Ovary (tissue), 9 donors: Measurements from ENCODE around the gene APOE. TPM values are rescaled to one million over a fixed set of nuclear protein-coding genes. Genes with fewer than 3 reads are reported as not detected.

Experiments
- DNase-seq, 5 donors: peaks; one replicate each; pipeline ENCODE4 v3.0.0-alpha.2; 2019 to 2020
- H3K27ac ChIP-seq, 2 donors: fragments of 200-600 bp; one replicate each; pipeline versions ENCODE4 v1.5.1 to v1.8.0; 2019 to 2022
- H3K27me3 ChIP-seq: fragments of 200-600 bp; one replicate; pipeline ENCODE4 v1.8.0; 2022
- H3K36me3 ChIP-seq: fragments of 200-600 bp; sonication (generic); one replicate; pipeline ENCODE4 v1.5.1; 2019
- H3K4me1 ChIP-seq: one replicate; pipeline ENCODE4 v1.8.1; 2013; ENCODE audit warnings: mild to moderate bottlenecking, moderate library complexity; ENCODE audit not compliant: insufficient read depth
- H3K4me3 ChIP-seq: fragments of 200-600 bp; sonication (generic); one replicate; pipeline ENCODE4 v1.5.1; 2017
- H3K9me3 ChIP-seq, 2 donors: fragments of 200-600 bp in 1 of 2; sonication (generic) in 1 of 2; one replicate each; pipeline versions ENCODE4 v1.5.1 to v1.8.1; 2013 to 2019; ENCODE audit warnings: mild to moderate bottlenecking in 1 of 2, moderate library complexity in 1 of 2
- CTCF ChIP-seq, 3 donors: fragments of 450-650 bp in 2 of 3; fragments of 200-600 bp in 1 of 3; IDR thresholded peaks; one replicate each; pipeline versions ENCODE4 v1.5.1 to v1.8.0; 2016 to 2022; ENCODE audit warnings: antibody characterized with exemption in 3 of 3, mild to moderate bottlenecking in 1 of 3
- EP300 ChIP-seq: sonication (generic); formaldehyde crosslinking; IDR thresholded peaks from one replicate; pipeline ENCODE4 v1.6.1; 2017; ENCODE audit warnings: antibody characterized with exemption
- POLR2A ChIP-seq: fragments of 450-650 bp; IDR thresholded peaks from one replicate; pipeline ENCODE4 v1.6.1; 2017; ENCODE audit warnings: antibody characterized with exemption, mild to moderate bottlenecking, moderate library complexity
- WGBS, 3 donors: extraction: QIAGEN DNeasy Blood & Tissue Kit in 1 of 3; methylation state at CpG; one replicate each; pipeline versions ENCODE4 v1.1.5 to v1.1.7; 2013 to 2017; 5-methylcytosine and 5-hydroxymethylcytosine counted together
- intact Hi-C, 4 donors: fragments of 100-400 bp; cut with DNase I; formaldehyde crosslinking; loops; one replicate each; pipeline versions ENCODE4 v1.11.0 to v1.15.1; 2022 to 2023
- polyA plus RNA-seq, 2 donors: library from polyadenylated mRNA; stranded (reverse); fragments of 200-250 nt in 1 of 2; fragments of 350-450 nt in 1 of 2; fragmentation: Illumina TruSeq in 1 of 2; extraction: RNeasy Lipid Tissue Mini Kit (QIAGEN cat#74804) in 1 of 2; gene quantifications; one replicate each; pipeline ENCODE4 v1.2.3, GENCODE V29; 2013 to 2014
- total RNA-seq, 7 donors: library from RNA; depleted of rRNA in 2 of 7; stranded (reverse); fragments of >200 nt in 2 of 7; fragmentation: NEBNext Ultra II Directional in 3 of 7; extraction: Animal tissue kit (Norgen Biotek cat#: 25700) in 3 of 7; gene quantifications; one replicate each; pipeline versions ENCODE4 v1.1.0 to v1.2.4, GENCODE V29; 2016 to 2023
- donor health status: DM: no; HTN: no; CAD: no; lungs with moderate emphysema.
- donor health status: DM: no; HTN: no; CAD: no.
- donor health status: Bipolar disorder and iron deficiency.
- donor health status: DM: yes; HTN: yes; CAD: no.
- donor health status: DM: no; HTN: no; CAD: no.
- donor health status: DM: yes; HTN: yes; CAD: no.

APOE gene
- total and polyA plus RNA-seq, 9 donors, result 124 to 934 (median 455) TPM

DNA sequence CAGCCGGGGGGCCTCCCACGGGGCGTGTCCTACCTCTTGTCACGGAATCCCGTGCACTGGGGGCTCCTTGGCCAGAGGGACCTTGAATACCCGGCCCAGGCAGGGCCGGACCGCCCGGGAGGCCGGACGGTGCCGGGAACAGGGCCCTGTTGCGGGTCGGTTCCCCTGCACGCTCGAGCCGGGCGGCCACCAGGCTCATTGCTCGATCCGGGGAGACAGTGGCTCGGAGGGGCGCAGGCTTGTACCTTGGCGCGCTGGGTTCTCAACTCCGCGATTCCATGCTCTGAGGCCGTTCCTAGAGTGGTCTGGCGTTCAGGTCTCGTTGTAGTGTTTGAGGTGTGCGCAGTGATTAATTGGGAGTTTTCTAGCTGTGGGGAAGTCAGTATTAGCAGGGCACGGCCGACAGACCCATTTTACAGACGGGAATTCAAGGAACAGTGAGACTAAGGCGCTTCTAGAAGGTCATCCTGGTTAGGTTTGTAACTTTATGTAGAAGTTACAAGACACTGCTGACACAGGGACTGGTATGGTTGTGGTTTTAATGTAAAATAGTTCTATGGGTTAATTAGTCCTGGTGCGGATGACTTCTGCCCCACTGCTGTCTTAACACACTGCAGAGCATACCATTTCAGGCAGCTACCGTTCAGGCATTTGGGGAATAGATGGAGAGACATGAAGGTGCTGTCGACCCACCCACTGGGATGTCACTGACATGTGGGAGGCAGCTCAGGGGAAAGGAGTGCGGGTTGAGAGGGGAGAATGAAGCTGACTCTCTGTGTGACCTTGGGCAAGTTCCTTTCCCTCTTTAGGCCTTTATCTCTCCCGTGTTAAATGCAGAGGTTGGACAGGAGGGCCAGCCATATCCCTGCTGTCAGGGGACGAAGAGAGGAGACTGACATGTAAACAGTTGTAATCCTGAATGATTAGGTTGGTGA, 50.2 kb downstream of the APOE start:
- peak overlapping the region; percentile 52 to 81 for H3K27ac ChIP-seq
- no peaks in the 10 kb centered on the region for H3K36me3 ChIP-seq
- 1 to 3% (median 2%) methylated on average over 26 to 40 of the region's 40 CpGs for WGBS, 3 donors
- TF ChIP-seq EP300 (no peak), CTCF (IDR thresholded peaks at IDR 0.05) (no peak), POLR2A (no peak)
- intact Hi-C loops, result no loop called here
- H3K9me3 ChIP-seq, result no peaks in the 10 kb centered on the region
- peak overlapping the region; percentile 65 for H3K4me3 ChIP-seq
- peaks cover 13% of the 10 kb centered on the region for H3K4me1 ChIP-seq
- no peak for DNase-seq
- no peaks in the 10 kb centered on the region for H3K27me3 ChIP-seq

DNA sequence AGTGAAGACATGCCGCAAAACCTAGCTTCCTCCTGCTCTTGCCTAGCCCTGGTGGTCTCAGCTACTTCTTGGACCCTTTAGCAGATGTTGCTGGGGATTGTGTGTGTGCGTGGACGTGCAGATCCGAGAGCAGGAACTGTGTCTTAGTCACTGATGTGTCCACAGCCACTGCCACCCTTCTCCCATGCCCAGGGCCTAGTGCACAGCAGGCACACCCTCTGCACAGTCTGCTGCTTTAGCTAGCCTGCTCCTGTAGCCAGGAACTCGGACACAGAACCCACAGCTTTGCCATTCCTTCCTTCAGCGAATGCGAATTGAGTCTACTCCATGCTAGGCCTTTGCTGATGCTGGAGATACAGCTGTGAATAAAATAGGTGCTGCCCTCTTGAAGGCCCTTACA, 51.9 kb downstream of the APOE start:
- Histone ChIP-seq H3K4me3 (no peak overlapping the region), H3K36me3 (no peaks in the 10 kb centered on the region), H3K9me3 (no peaks in the 10 kb centered on the region), H3K27me3 (no peaks in the 10 kb centered on the region), H3K27ac (no peak overlapping the region), H3K4me1 (peaks cover 11% of the 10 kb centered on the region)
- DNase-seq, result no peak
- TF ChIP-seq POLR2A (no peak), CTCF (IDR thresholded peaks at IDR 0.05) (no peak), EP300 (no peak)
- 67 to 72% (median 68%) methylated on average over 7 of the region's 7 CpGs for WGBS, 3 donors
- intact Hi-C loops, result no loop called here

- Histone ChIP-seq H3K27me3 (no peaks in the 10 kb centered on the region), H3K27ac (no peak overlapping the region), H3K4me3 (no peak overlapping the region), H3K36me3 (no peaks in the 10 kb centered on the region), H3K9me3 (no peaks in the 10 kb centered on the region), H3K4me1 (peaks cover 11% of the 10 kb centered on the region)
- TF ChIP-seq CTCF (IDR thresholded peaks at IDR 0.05) (no peak), POLR2A (no peak), EP300 (no peak)
- DNase-seq, result no peak
- intact Hi-C loops, result no loop called here
- WGBS, 3 donors, result 78 to 82% (median 79%) methylated on average over 9 of the region's 9 CpGs
Measured at GRCh38 chr19:44958090-44958489, 52.5 kb downstream of the APOE start.

Other genes starting within 250 kb of the APOE start
- gene CEACAM19, start 234.3 kb upstream of the APOE start, total RNA-seq, result 10 to 100 TPM in 1 of 7 donors, 1 to 10 TPM in 6; 2.6 to 10.0 (median 5.4) TPM
- 1 to 10 TPM; 2.2 to 5.1 TPM for gene CEACAM19, start 234.3 kb upstream of the APOE start, polyA plus RNA-seq
- not detected for gene CEACAM16, start 206.6 kb upstream of the APOE start, total RNA-seq
- gene CEACAM16, start 206.6 kb upstream of the APOE start, polyA plus RNA-seq, result not detected
- gene BCL3, start 157.1 kb upstream of the APOE start, total RNA-seq, result 100 to 1,000 TPM in 2 of 7 donors, 10 to 100 TPM in 5; 17.8 to 141 (median 50.7) TPM
- 10 to 100 TPM in 1 of 2 donors, 1 to 10 TPM in 1; 3.2 to 43.4 TPM for gene BCL3, start 157.1 kb upstream of the APOE start, polyA plus RNA-seq
- gene CBLC, start 127.9 kb upstream of the APOE start, total RNA-seq, result 10 to 100 TPM in 1 of 7 donors, 1 to 10 TPM in 3, under 1 TPM in 1, not detected in 2; 0.46 to 10.3 (median 2.2) TPM
- gene CBLC, start 127.9 kb upstream of the APOE start, polyA plus RNA-seq, result under 1 TPM in 1 of 2 donors, not detected in 1; 0.08 TPM
- gene BCAM, start 96.7 kb upstream of the APOE start, total RNA-seq, result 100 to 1,000 TPM in 2 of 7 donors, 10 to 100 TPM in 5; 18.4 to 419 (median 87.0) TPM
- gene BCAM, start 96.7 kb upstream of the APOE start, polyA plus RNA-seq, result 10 to 100 TPM in 1 of 2 donors, 1 to 10 TPM in 1; 9.7 to 62.0 TPM
- gene NECTIN2, start 59.5 kb upstream of the APOE start, total RNA-seq, result 100 to 1,000 TPM in 1 of 7 donors, 10 to 100 TPM in 6; 37.8 to 185 (median 71.8) TPM
- 10 to 100 TPM; 40.3 to 76.3 TPM for gene NECTIN2, start 59.5 kb upstream of the APOE start, polyA plus RNA-seq
- gene TOMM40, start 14.5 kb upstream of the APOE start, total RNA-seq, result 10 to 100 TPM; 23.5 to 63.9 (median 43.7) TPM
- gene TOMM40, start 14.5 kb upstream of the APOE start, polyA plus RNA-seq, result 10 to 100 TPM; 11.1 to 23.1 TPM
- 100 to 1,000 TPM in 1 of 7 donors, 10 to 100 TPM in 6; 14.4 to 104 (median 45.0) TPM for gene APOC1, start 8.8 kb downstream of the APOE start, total RNA-seq
- gene APOC1, start 8.8 kb downstream of the APOE start, polyA plus RNA-seq, result 100 to 1,000 TPM in 1 of 2 donors, 10 to 100 TPM in 1; 96.5 to 625 TPM
- gene APOC4, start 36.4 kb downstream of the APOE start, total RNA-seq, result under 1 TPM in 1 of 7 donors, not detected in 6; 0.57 TPM
- not detected for gene APOC4, start 36.4 kb downstream of the APOE start, polyA plus RNA-seq
- gene APOC2, start 40.3 kb downstream of the APOE start, total RNA-seq, result 1 to 10 TPM in 2 of 7 donors, under 1 TPM in 1, not detected in 4; 0.32 to 1.6 (median 1.1) TPM
- gene APOC2, start 40.3 kb downstream of the APOE start, polyA plus RNA-seq, result 1 to 10 TPM in 1 of 2 donors, under 1 TPM in 1; 0.34 to 5.5 TPM
- 100 to 1,000 TPM in 1 of 7 donors, 10 to 100 TPM in 6; 36.4 to 103 (median 82.0) TPM for gene CLPTM1, start 49.6 kb downstream of the APOE start, total RNA-seq
- 10 to 100 TPM; 68.8 to 71.6 TPM for gene CLPTM1, start 49.6 kb downstream of the APOE start, polyA plus RNA-seq
- gene RELB, start 95.7 kb downstream of the APOE start, total RNA-seq, result 10 to 100 TPM in 5 of 7 donors, 1 to 10 TPM in 2; 5.4 to 23.2 (median 10.4) TPM
- gene RELB, start 95.7 kb downstream of the APOE start, polyA plus RNA-seq, result 1 to 10 TPM; 3.0 to 7.1 TPM
- gene CLASRP, start 133.2 kb downstream of the APOE start, total RNA-seq, result 100 to 1,000 TPM in 2 of 7 donors, 10 to 100 TPM in 5; 52.3 to 113 (median 80.3) TPM
- gene CLASRP, start 133.2 kb downstream of the APOE start, polyA plus RNA-seq, result 10 to 100 TPM; 29.5 to 82.1 TPM
- 1 to 10 TPM in 1 of 7 donors, under 1 TPM in 6; 0.24 to 2.4 (median 0.52) TPM for gene ZNF296, start 170.7 kb downstream of the APOE start, total RNA-seq
- gene ZNF296, start 170.7 kb downstream of the APOE start, polyA plus RNA-seq, result under 1 TPM in 1 of 2 donors, not detected in 1; 0.29 TPM
- gene GEMIN7, start 173.5 kb downstream of the APOE start, total RNA-seq, result 10 to 100 TPM; 10.4 to 16.0 (median 12.1) TPM
- gene GEMIN7, start 173.5 kb downstream of the APOE start, polyA plus RNA-seq, result 10 to 100 TPM in 1 of 2 donors, 1 to 10 TPM in 1; 9.7 to 11.7 TPM
- 10 to 100 TPM; 18.5 to 28.4 (median 23.1) TPM for gene PPP1R37, start 187.4 kb downstream of the APOE start, total RNA-seq
- 10 to 100 TPM in 1 of 2 donors, 1 to 10 TPM in 1; 5.5 to 19.5 TPM for gene PPP1R37, start 187.4 kb downstream of the APOE start, polyA plus RNA-seq